T-helper 1 cell treated with Interleukin-12 subunit alpha and Interleukin-12 subunit beta and Interleukin-4 antibody, amounts not matched to agents 30 μg/mL and 1 μg/mL, for 36 hours (primary cell): ENCODE measurements around the gene MYO18B.

Source experiments
- H3K27ac Mint-ChIP-seq: one replicate; pipeline ENCODE4 v1.8.0; 2021; ENCODE audit warnings: mild to moderate bottlenecking, mixed read lengths
- H3K27me3 Mint-ChIP-seq: one replicate; pipeline ENCODE4 v1.8.0; 2021; ENCODE audit warnings: low read depth, mixed read lengths
- H3K36me3 Mint-ChIP-seq: one replicate; pipeline ENCODE4 v1.8.0; 2021; ENCODE audit warnings: low read depth, mixed read lengths
- H3K4me1 Mint-ChIP-seq: one replicate; pipeline ENCODE4 v1.8.0; 2021; ENCODE audit warnings: low read depth, mixed read lengths
- H3K4me3 Mint-ChIP-seq: one replicate; pipeline ENCODE4 v1.8.0; 2021; ENCODE audit warnings: mild to moderate bottlenecking, moderate library complexity, mixed read lengths
- H3K9me3 Mint-ChIP-seq: one replicate; pipeline ENCODE4 v1.8.0; 2021; ENCODE audit warnings: mixed read lengths

MYO18B gene

DNA sequence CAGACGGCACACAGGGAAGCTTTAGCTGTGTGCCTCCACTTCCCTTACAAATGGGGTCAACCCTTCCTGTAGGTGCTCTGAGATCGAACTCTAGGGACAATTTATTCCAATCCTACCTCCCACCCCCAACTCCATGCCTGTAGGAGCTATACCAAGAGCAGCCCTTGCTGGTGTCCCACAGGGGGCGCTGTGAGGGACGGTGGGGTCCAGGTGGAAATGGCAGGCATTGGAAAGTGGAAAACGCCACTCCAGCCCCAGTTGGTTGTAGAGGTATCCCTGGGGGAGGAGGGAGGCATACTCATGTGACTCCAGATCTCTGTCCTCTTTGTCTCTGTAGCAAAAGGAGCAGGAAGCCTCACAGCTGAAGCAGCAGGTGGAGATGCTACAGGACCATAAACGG, 161.3 kb downstream of the MYO18B start:
- H3K4me1 Mint-ChIP-seq, result no peaks in the 10 kb centered on the region
- no peaks in the 10 kb centered on the region for H3K27me3 Mint-ChIP-seq
- H3K36me3 Mint-ChIP-seq, result peaks cover 4% of the 10 kb centered on the region
- H3K4me3 Mint-ChIP-seq, result no peak overlapping the region
- H3K9me3 Mint-ChIP-seq, result no peaks in the 10 kb centered on the region
- no peak overlapping the region for H3K27ac Mint-ChIP-seq

DNA sequence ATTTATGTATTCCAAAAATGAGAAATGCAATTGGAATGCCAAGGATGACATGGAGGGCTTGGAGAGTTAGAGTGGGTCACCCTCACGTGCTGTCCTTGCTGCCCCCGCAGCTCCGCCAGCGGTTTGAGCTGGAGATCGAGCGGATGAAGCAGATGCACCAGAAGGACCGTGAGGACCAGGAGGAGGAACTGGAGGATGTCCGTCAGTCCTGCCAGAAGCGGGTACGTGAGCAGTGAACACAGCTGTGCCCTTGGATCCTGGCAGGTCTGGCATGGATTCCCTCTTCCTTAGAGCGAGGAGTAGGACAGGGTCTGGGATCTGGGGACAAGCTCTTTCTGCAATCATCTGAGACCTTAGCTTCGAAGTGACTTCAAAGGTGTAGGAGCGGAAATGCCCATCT, 166.2 kb downstream of the MYO18B start:
- Mint-ChIP-seq H3K36me3 (peaks cover 4% of the 10 kb centered on the region), H3K4me1 (no peaks in the 10 kb centered on the region), H3K27ac (no peak overlapping the region), H3K4me3 (no peak overlapping the region), H3K27me3 (peaks cover 3% of the 10 kb centered on the region), H3K9me3 (no peaks in the 10 kb centered on the region)

- H3K27ac Mint-ChIP-seq, result no peak overlapping the region
- H3K4me3 Mint-ChIP-seq, result no peak overlapping the region
- H3K27me3 Mint-ChIP-seq, result peaks cover 3% of the 10 kb centered on the region
- H3K36me3 Mint-ChIP-seq, result peaks cover 4% of the 10 kb centered on the region
- no peaks in the 10 kb centered on the region for H3K4me1 Mint-ChIP-seq
- no peaks in the 10 kb centered on the region for H3K9me3 Mint-ChIP-seq
These were observed 166.8 kb downstream of the MYO18B start for GRCh38 chr22:25908755-25909154.

DNA sequence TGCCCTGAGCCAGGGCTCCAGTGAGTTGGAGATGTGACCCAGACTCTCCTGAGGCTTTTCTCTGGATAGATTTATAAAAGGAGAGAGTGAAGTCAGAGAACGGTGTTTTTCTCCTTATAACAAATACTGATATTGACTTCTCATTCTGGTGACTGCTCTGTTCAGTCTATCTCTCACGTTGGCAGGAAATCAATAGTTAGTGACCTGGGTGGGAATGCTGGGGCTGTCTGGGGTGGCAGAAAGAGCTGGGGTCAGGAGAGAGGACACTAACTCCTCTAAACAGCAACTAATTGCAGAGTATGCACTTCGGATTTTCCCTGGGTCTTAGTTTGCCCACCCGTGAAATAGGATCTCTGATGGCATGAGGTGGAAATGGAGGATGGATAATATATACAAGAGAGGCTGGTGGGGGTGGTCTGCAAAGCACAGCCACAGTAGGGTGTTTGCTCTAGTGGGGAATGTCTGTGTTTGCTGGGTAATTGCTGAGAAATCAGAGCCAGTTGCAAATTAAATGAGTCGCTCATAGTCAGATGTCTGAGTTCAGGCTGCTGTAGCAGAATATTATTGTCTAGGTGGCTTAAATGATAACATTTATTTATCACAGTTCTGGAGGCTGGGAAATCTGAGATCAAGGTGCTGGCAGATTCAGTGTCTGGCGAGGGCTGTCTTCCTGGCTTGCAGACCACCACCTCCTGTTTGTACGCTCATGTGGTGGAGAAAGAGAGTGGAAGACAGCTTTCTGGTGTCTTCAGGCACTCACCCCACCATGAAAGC, 167.8 kb downstream of the MYO18B start:
- H3K4me1 Mint-ChIP-seq, result no peaks in the 10 kb centered on the region
- H3K9me3 Mint-ChIP-seq, result no peaks in the 10 kb centered on the region
- H3K27me3 Mint-ChIP-seq, result peaks cover 3% of the 10 kb centered on the region
- H3K27ac Mint-ChIP-seq, result no peak overlapping the region
- H3K36me3 Mint-ChIP-seq, result no peaks in the 10 kb centered on the region
- no peak overlapping the region for H3K4me3 Mint-ChIP-seq

- H3K27me3 Mint-ChIP-seq, result peaks cover 3% of the 10 kb centered on the region
- no peak overlapping the region for H3K4me3 Mint-ChIP-seq
- no peak overlapping the region for H3K27ac Mint-ChIP-seq
These were observed 169.4 kb downstream of the MYO18B start for GRCh38 chr22:25911243-25911972.

GRCh38 chr22:25919452-25919851, 177.5 kb downstream of the MYO18B start:
- Mint-ChIP-seq H3K9me3 (no peaks in the 10 kb centered on the region), H3K4me3 (no peak overlapping the region)

More at GRCh38 chr22:25911243-25911972, 169.4 kb downstream of the MYO18B start:
- Mint-ChIP-seq H3K9me3 (no peaks in the 10 kb centered on the region), H3K4me1 (no peaks in the 10 kb centered on the region), H3K36me3 (no peaks in the 10 kb centered on the region)

DNA sequence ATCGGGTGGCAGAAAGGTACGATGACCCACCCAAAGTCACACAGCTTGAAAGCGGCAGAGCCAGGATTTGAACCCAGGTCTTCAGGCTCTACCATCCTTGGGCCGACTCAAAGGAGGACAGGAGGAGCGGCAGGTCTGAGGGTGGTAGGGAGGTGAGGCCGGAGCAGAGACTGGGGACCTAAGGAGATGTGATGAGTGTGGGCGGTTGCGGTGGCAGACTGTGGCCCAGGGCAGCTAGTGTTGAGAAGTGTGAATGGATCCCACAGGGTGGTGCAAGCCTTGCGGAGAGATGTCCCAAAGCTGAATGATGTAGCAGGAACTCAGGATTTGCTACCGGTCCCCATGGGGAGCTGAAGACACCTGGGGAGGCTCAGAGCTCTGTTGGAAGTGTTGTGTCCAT, 180.2 kb downstream of the MYO18B start:
- Mint-ChIP-seq H3K27ac (no peak overlapping the region), H3K36me3 (no peaks in the 10 kb centered on the region), H3K27me3 (peaks cover 9% of the 10 kb centered on the region), H3K4me3 (no peak overlapping the region), H3K4me1 (no peaks in the 10 kb centered on the region), H3K9me3 (no peaks in the 10 kb centered on the region)

More at GRCh38 chr22:25919452-25919851, 177.5 kb downstream of the MYO18B start:
- Mint-ChIP-seq H3K36me3 (no peaks in the 10 kb centered on the region), H3K27me3 (peaks cover 6% of the 10 kb centered on the region), H3K27ac (no peak overlapping the region), H3K4me1 (no peaks in the 10 kb centered on the region)

DNA sequence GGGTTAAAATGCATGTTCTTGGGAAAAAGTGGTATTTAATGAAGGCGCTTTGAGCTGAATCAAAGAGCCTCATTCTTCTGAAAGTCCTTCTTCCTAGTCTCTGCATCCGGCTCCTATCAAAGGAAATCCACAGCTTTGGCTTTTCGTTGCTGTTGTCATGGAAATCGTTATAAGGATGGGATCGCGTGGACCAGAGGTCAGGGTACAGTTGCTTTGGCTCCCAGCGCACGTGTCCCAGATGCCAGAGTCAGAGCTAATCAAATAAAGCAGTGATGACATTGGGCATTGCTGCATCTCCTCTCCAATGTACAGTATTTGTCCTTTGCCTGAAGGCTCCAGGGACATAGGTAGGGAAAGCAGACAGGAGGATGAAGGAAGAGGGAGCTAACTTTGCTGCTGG, 181.9 kb downstream of the MYO18B start:
- Mint-ChIP-seq H3K4me1 (no peaks in the 10 kb centered on the region), H3K27ac (no peak overlapping the region), H3K9me3 (no peaks in the 10 kb centered on the region), H3K36me3 (no peaks in the 10 kb centered on the region), H3K27me3 (peaks cover 9% of the 10 kb centered on the region), H3K4me3 (no peak overlapping the region)

GRCh38 chr22:25928038-25928437, 186.1 kb downstream of the MYO18B start:
- Mint-ChIP-seq H3K27me3 (peaks cover 9% of the 10 kb centered on the region), H3K4me3 (no peak overlapping the region), H3K9me3 (no peaks in the 10 kb centered on the region), H3K27ac (no peak overlapping the region), H3K4me1 (no peaks in the 10 kb centered on the region), H3K36me3 (no peaks in the 10 kb centered on the region)

- Mint-ChIP-seq H3K4me1 (no peaks in the 10 kb centered on the region), H3K36me3 (no peaks in the 10 kb centered on the region), H3K9me3 (peaks cover 6% of the 10 kb centered on the region), H3K4me3 (no peak overlapping the region), H3K27me3 (peaks cover 6% of the 10 kb centered on the region), H3K27ac (no peak overlapping the region)
These were observed 187.4 kb downstream of the MYO18B start for GRCh38 chr22:25929321-25929878.

DNA sequence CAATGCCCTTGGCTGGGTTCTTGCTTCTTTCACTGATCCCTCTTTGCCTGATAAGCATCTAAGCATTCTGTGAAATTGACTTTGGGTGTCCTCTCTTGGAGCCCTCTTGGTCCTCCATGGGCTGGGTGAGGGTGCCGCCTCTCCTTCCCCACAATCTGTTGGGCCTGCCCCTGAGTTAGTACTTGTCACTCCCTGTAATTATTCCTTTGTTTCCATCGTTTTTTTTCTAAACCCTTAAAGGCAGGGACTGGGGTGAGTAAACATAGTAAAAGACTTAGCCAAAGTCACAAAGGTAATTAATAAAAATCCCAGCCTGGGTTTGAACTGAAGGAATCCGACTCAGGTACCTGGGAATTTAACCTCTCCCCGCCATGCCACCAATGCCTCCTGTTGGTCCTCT, 188.1 kb downstream of the MYO18B start:
- peaks cover 5% of the 10 kb centered on the region for H3K27me3 Mint-ChIP-seq
- no peak overlapping the region for H3K27ac Mint-ChIP-seq
- no peaks in the 10 kb centered on the region for H3K36me3 Mint-ChIP-seq
- H3K9me3 Mint-ChIP-seq, result peaks cover 6% of the 10 kb centered on the region
- H3K4me3 Mint-ChIP-seq, result no peak overlapping the region
- H3K4me1 Mint-ChIP-seq, result no peaks in the 10 kb centered on the region

DNA sequence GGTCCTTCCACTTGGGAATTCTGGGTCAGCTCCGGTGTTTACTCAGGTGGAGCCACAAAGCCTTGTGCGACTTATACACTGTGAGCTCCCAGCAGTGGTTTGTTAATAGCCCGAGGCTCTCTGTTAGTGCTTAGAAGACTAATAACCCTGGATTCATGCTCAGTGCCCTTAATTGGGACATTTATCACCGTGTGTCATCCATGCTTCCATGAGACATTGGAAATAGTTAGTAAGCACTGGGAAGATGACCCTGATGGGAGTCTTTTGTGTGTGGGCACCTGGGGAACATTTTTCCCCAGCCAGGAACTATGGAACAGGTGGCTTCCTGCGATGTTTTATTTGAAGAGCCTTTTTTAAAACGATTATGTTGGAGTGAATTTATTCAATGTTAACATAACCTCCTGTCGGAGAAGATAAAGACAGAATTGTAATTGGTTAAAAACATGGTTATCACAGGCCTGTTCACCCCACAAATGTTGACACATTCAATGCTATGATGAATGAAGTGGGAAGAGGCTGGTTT, 188.9 kb downstream of the MYO18B start:
- Mint-ChIP-seq H3K36me3 (peaks cover under 1% of the 10 kb centered on the region), H3K4me1 (no peaks in the 10 kb centered on the region), H3K9me3 (peaks cover 6% of the 10 kb centered on the region), H3K27ac (no peak overlapping the region), H3K4me3 (no peak overlapping the region), H3K27me3 (peaks cover 8% of the 10 kb centered on the region)

DNA sequence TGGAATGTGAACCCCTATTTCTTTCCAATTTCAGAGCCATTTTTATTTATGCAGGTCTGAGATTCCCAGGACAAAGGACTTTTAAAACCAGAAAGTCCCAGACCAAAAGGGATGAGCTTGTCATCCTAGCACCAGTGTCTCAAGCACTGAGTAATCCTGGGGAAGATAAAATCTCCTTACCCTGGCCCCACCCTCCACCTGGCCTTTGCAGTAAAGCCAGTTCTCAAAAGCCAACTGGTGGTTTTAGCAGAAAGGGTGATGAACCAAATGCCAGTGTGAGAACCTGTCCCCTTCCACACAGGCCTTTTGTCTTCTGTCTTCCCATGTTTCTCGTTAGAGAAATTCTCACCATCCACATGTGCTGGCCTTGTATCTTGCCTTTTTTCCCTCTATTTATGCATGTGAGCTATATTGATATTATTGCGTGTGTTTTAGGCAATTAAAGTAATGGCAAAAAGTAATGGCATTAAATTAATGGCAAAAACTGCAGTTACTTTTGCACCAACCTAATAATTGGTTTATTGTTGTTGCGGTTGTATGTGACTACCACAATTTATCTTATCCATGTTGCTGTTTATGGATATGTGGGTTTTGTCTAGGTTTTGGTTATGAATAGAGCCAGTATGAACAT, 191.3 kb downstream of the MYO18B start:
- H3K9me3 Mint-ChIP-seq, result peaks cover 6% of the 10 kb centered on the region
- no peaks in the 10 kb centered on the region for H3K4me1 Mint-ChIP-seq
- H3K4me3 Mint-ChIP-seq, result no peak overlapping the region
- H3K27me3 Mint-ChIP-seq, result peaks cover 8% of the 10 kb centered on the region
- peaks cover 2% of the 10 kb centered on the region for H3K36me3 Mint-ChIP-seq
- H3K27ac Mint-ChIP-seq, result no peak overlapping the region

DNA sequence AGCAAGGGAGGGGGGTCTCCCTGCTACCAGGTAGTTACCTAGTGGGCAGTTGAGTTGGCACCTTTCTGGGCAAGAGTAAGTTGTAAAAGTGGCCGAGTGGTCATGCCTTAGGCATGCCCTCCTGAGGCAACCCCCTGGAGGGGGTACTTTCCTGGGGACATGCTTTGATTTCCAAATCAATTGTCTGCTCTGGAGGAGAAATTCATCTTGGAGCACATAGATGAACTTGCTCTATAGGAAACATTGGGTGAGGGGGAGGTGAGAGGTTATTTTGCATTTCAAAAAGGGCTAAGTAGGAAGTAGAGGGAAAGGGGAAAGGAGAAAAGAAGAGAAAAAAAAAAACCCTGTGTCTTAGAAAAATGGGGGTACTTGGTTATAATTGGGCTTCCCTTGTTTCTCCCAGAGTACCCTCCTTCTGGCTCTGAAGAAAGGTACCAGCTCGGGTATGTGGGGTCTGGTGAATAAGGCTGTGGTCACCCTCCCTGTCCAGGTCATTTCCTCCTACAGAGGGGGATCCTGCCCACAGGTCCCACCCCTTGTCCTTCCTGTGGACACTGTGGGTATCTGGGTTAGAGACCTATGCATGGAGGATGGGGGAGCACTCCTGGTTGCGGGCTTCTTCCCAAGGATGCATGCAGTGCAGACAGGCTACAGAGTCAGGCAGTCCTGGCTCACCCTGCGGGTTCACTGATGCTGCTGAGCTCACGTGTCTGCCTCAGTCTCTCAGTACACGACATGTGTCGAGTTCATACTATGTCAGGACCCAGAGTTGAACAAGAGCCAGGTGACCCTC, 193.5 kb downstream of the MYO18B start:
- peaks cover 10% of the 10 kb centered on the region for H3K27me3 Mint-ChIP-seq
- no peak overlapping the region for H3K27ac Mint-ChIP-seq

More for the DNA sequence above, 193.5 kb downstream of the MYO18B start:
- Mint-ChIP-seq H3K9me3 (peaks cover 6% of the 10 kb centered on the region), H3K4me1 (no peaks in the 10 kb centered on the region), H3K36me3 (peaks cover 2% of the 10 kb centered on the region), H3K4me3 (no peak overlapping the region)
